DOHH2 (cell line): ENCODE measurements around the gene ALKBH8.
"Not testable (repeated sequence)": the region's sequence is repeated elsewhere in the genome, so short reads cannot be mapped to it uniquely, and the experiment has no call there.

Source experiments
- H3F3A ChIP-seq: fragments of 200-600 bp; sonication (generic), shearing (Covaris generic); 2 replicates; pipeline ENCODE4 v1.6.0; 2016; ENCODE audit warnings: antibody characterized with exemption, mild to moderate bottlenecking; ENCODE audit not compliant: control insufficient read depth, insufficient read depth
- H3K27ac ChIP-seq: fragments of 200-600 bp; sonication (generic); 2 replicates; pipeline ENCODE4 v1.5.1; 2014; ENCODE audit warnings: low read depth, mild to moderate bottlenecking, low read length, moderate library complexity
- H3K27me3 ChIP-seq: fragments of 200-600 bp; sonication (generic); 2 replicates; pipeline ENCODE4 v1.6.1; 2014; ENCODE audit warnings: mild to moderate bottlenecking, low read length, mixed read lengths; ENCODE audit not compliant: control insufficient read depth
- H3K36me3 ChIP-seq: fragments of 200-600 bp; sonication (generic); 2 replicates; pipeline ENCODE4 v1.6.1; 2014; ENCODE audit warnings: mild to moderate bottlenecking, low read length, moderate library complexity, mixed read lengths; ENCODE audit not compliant: control insufficient read depth
- H3K4me1 ChIP-seq: fragments of 200-600 bp; sonication (generic); 2 replicates; pipeline ENCODE4 v1.6.1; 2014; ENCODE audit warnings: mild to moderate bottlenecking, low read length, mixed read lengths; ENCODE audit not compliant: control insufficient read depth
- H3K4me2 ChIP-seq: fragments of 200-600 bp; sonication (generic); 2 replicates; pipeline ENCODE4 v1.6.0; 2014; ENCODE audit warnings: mild to moderate bottlenecking, low read length, moderate library complexity
- H3K4me3 ChIP-seq: fragments of 200-600 bp; sonication (generic); 2 replicates; pipeline ENCODE4 v1.5.1; 2014; ENCODE audit warnings: mild to moderate bottlenecking, low read length, mixed read lengths
- H3K79me2 ChIP-seq: fragments of 200-600 bp; sonication (generic); 2 replicates; pipeline ENCODE4 v1.6.1; 2014; ENCODE audit warnings: mild to moderate bottlenecking, low read length, mixed read lengths; ENCODE audit not compliant: control insufficient read depth
- H3K9me2 ChIP-seq: fragments of 200-600 bp; sonication (generic); replicated peaks from 2 replicates; pipeline ENCODE4 v1.6.1; 2014; ENCODE audit warnings: mild to moderate bottlenecking, low read length, mixed read lengths; ENCODE audit not compliant: control insufficient read depth
- H3K9me3 ChIP-seq: fragments of 200-600 bp; sonication (generic); 2 replicates; pipeline ENCODE4 v1.6.1; 2014; ENCODE audit warnings: antibody characterized with exemption, low read length, mixed read lengths; ENCODE audit not compliant: control insufficient read depth, insufficient read depth
- H4K20me1 ChIP-seq: fragments of 200-600 bp; sonication (generic); 2 replicates; pipeline ENCODE4 v1.6.0; 2014; ENCODE audit warnings: low read depth, mild to moderate bottlenecking, antibody characterized with exemption, low read length, moderate library complexity; ENCODE audit not compliant: control insufficient read depth, insufficient read depth
- EZH2phosphoT487 ChIP-seq: fragments of 200-600 bp; sonication (generic); IDR thresholded peaks from 2 replicates; pipeline ENCODE4 v1.6.1; 2017; ENCODE audit warnings: borderline replicate concordance, mild to moderate bottlenecking, antibody characterized with exemption, low read length, moderate library complexity, mixed read lengths
- TF ChIP-seq, protein P1 (sequence below): fragments of 200-600 bp; sonication (generic); IDR thresholded peaks from one replicate; pipeline ENCODE4 v1.5.1; 2014; ENCODE audit warnings: antibody characterized with exemption, mild to moderate bottlenecking, low read depth, low read length; ENCODE audit not compliant: poor library complexity, severe bottlenecking

Gene ALKBH8

DNA sequence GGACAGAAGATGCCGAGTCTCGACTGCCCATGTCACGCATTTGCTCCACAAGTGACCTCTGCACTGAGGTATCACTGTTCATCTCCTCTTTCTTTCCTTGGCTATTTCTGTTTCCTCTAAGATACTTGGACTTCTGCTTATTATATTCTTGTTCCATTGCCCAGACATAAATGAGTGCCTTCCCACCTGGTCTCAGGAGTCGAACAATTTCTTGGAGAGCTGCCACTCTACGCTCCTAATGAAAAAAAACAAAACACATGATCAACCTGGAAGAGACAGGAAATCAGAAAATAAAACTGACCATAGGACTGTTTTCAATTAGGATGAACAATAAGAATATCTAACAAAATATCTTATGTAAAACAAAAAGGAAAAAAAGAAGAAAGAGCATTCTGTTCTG, 60.6 kb downstream of the ALKBH8 start:
- Histone ChIP-seq H3K9me3 (no peaks in the 10 kb centered on the region; the same call in 1 of the 2 replicates), H4K20me1 (no peaks in the 10 kb centered on the region), H3K4me1 (no peaks in the 10 kb centered on the region), H3F3A (no peaks in the 10 kb centered on the region), H3K79me2 (no peaks in the 10 kb centered on the region), H3K27me3 (no peaks in the 10 kb centered on the region), H3K36me3 (peaks cover 44% of the 10 kb centered on the region), H3K4me3 (no peak overlapping the region), H3K9me2 (no peaks in the 10 kb centered on the region), H3K27ac (no peak overlapping the region), H3K4me2 (no peak overlapping the region)
- no peak for TF ChIP-seq EZH2phosphoT487
- TF ChIP-seq, protein P1, sequence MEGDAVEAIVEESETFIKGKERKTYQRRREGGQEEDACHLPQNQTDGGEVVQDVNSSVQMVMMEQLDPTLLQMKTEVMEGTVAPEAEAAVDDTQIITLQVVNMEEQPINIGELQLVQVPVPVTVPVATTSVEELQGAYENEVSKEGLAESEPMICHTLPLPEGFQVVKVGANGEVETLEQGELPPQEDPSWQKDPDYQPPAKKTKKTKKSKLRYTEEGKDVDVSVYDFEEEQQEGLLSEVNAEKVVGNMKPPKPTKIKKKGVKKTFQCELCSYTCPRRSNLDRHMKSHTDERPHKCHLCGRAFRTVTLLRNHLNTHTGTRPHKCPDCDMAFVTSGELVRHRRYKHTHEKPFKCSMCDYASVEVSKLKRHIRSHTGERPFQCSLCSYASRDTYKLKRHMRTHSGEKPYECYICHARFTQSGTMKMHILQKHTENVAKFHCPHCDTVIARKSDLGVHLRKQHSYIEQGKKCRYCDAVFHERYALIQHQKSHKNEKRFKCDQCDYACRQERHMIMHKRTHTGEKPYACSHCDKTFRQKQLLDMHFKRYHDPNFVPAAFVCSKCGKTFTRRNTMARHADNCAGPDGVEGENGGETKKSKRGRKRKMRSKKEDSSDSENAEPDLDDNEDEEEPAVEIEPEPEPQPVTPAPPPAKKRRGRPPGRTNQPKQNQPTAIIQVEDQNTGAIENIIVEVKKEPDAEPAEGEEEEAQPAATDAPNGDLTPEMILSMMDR = no peak

DNA sequence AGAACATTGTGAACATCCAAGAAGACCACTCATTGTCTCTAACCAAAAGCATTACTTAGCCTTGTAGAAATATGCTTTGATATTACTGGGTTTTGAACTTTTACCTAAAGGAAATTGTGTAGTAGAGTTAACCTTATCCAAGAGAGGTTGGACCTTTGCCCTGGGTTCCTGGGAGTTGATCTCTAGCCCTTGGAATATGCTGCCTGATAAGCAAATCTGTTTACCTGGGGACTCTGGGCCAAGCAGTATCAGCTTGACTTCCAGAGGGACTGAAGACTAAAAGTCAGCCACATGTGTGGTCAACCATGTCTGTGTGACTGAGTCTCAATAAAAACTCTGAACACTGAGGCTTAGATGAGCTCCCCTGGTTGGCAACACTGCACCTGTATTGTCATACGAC, 63.8 kb downstream of the ALKBH8 start:
- no peaks in the 10 kb centered on the region for H3K9me2 ChIP-seq
- no peaks in the 10 kb centered on the region; the same call in 1 of the 2 replicates for H3K9me3 ChIP-seq
- H3K4me1 ChIP-seq = no peaks in the 10 kb centered on the region
- H3K79me2 ChIP-seq = no peaks in the 10 kb centered on the region
- peaks cover 41% of the 10 kb centered on the region for H3K36me3 ChIP-seq
- H4K20me1 ChIP-seq = no peaks in the 10 kb centered on the region
- no peak overlapping the region for H3K27ac ChIP-seq
- TF ChIP-seq, protein P1 = no peak
- TF ChIP-seq EZH2phosphoT487 = no peak
- H3K27me3 ChIP-seq = no peaks in the 10 kb centered on the region
- no peaks in the 10 kb centered on the region for H3F3A ChIP-seq
- H3K4me2 ChIP-seq = no peak overlapping the region
- H3K4me3 ChIP-seq = no peak overlapping the region

DNA sequence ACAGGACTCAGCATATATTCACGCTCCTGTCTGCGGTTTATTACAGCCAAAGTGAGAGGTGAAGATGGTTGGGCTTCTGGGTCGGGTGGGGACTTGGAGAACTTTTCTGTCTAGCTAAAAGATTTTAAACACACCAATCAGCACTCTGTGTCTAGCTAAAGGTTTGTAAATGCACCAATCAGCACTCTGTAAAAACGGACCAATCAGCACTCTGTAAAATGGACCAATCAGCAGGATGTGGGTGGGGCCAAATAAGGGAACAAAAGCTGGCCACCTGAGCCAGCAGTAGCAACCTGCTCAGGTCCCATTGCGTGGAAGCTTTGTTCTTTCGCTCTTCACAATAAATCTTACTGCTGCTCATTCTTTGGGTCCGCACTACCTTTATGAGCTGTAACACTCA, 68.2 kb downstream of the ALKBH8 start:
- H3K4me3 ChIP-seq, H3K27me3 ChIP-seq, H4K20me1 ChIP-seq, H3F3A ChIP-seq, H3K4me1 ChIP-seq, H3K9me2 ChIP-seq, H3K27ac ChIP-seq, H3K4me2 ChIP-seq, H3K9me3 ChIP-seq, H3K79me2 ChIP-seq: not testable (repeated sequence)
- H3K36me3 ChIP-seq = peaks cover 12% of the 10 kb centered on the region

DNA sequence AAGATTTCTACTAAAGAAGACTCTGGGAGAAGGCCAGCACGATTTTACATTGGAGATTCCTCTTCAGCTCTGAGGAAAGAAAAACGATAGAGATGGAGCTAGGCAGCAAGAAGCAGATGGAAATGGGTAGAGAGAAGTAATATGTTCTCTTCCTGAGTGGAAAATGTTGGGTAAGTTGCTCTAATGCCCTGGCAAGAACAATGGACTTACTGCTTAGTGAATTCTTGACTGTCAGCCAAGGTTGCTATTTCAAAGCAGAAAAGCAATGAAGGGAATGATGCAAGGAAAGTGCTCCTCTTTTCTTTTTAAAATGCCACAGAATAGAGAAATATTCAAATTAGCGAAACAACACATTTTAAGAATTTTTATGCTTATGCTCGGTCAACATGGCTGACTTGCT, 69.5 kb downstream of the ALKBH8 start:
- H3K27ac ChIP-seq = no peak overlapping the region

More for the DNA sequence above, 69.5 kb downstream of the ALKBH8 start:
- Histone ChIP-seq H3K79me2 (no peaks in the 10 kb centered on the region), H3K9me3 (no peaks in the 10 kb centered on the region), H3F3A (no peaks in the 10 kb centered on the region), H3K27me3 (no peaks in the 10 kb centered on the region), H3K4me3 (no peak overlapping the region), H4K20me1 (no peaks in the 10 kb centered on the region), H3K9me2 (no peaks in the 10 kb centered on the region), H3K4me2 (no peak overlapping the region), H3K4me1 (no peaks in the 10 kb centered on the region), H3K36me3 (peaks cover 3% of the 10 kb centered on the region; the same call in 1 of the 2 replicates)
- TF ChIP-seq, protein P1 = no peak
- TF ChIP-seq EZH2phosphoT487 = no peak
